GM04504 (cell line): ENCODE measurements around the gene DZIP3.
"Not testable (repeated sequence)": the region's sequence is repeated elsewhere in the genome, so short reads cannot be mapped to it uniquely, and the experiment has no call there.

Source experiments
- DNase-seq: peaks from one replicate; pipeline ENCODE4 v3.0.0-alpha.2; 2012; ENCODE audit warnings: low read depth

Gene DZIP3

GRCh38 chr3:108602249-108602934 is 12.9 kb downstream of the DZIP3 start:
- DNase-seq: no peak

DNA sequence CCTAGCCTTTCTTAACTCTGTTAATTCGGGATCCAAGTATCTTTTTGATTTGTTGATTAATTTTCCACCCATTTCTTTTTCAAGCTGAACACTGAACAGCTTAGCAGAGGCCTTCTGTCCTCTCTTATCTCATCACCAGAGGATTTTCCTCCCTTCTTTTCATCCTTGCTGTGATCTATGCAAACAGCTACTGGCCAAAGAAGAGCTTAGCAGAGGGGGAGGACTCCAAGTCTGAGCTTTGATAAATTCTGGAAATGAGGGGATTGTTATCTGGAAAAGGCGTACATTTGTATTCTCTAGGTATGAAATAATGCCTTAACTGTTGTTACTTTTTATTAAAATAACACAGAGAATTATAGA is 13.4 kb downstream of the DZIP3 start:
- no peak for DNase-seq

DNA sequence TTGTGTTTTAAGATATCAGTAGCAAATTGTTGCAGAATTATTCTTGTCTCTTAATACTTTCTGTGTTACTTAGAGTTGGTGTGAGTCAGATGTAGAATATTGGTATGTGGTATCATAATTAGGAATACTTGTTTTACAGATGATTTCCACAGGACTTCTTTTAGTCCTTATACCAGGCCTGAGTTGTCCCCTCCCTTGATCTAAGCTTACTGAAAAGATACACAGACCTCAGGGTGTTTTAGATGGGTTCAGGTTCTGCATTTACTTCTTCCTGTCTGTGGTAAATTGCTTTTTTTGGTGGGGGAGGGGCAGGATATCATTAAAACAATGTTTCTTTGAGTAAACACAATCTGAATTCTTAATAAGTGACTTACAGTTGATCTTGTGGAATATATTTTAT is 14.2 kb downstream of the DZIP3 start:
- DNase-seq: no peak

GRCh38 chr3:108605028-108605427 is 15.5 kb downstream of the DZIP3 start:
- no peak for DNase-seq

GRCh38 chr3:108605491-108605890 is 16.0 kb downstream of the DZIP3 start:
- DNase-seq: no peak

- DNase-seq: no peak
Observed at GRCh38 chr3:108608750-108609149, 19.2 kb downstream of the DZIP3 start.

DNA sequence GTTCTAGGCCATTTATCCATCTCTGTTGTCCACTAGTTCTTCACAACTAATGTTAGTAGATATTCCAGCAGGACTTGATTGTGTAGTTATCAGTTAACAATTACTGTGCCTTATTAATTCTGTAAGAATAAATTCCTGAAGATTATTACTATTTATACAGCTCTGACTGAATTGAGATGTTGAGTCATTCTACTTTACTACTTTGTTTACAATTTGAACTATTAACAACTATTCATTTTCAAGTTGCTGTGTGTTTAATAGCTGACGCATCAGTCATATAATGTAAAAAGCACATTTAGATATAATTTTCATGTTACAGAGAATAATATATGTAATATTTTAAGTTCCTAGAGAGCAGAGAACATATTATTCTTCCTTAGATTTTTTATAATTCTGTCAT is 21.1 kb downstream of the DZIP3 start:
- no peak for DNase-seq

GRCh38 chr3:108616090-108616489 is 26.6 kb downstream of the DZIP3 start:
- DNase-seq: not testable (repeated sequence)

GRCh38 chr3:108620250-108620649 is 30.7 kb downstream of the DZIP3 start:
- DNase-seq: no peak

DNA sequence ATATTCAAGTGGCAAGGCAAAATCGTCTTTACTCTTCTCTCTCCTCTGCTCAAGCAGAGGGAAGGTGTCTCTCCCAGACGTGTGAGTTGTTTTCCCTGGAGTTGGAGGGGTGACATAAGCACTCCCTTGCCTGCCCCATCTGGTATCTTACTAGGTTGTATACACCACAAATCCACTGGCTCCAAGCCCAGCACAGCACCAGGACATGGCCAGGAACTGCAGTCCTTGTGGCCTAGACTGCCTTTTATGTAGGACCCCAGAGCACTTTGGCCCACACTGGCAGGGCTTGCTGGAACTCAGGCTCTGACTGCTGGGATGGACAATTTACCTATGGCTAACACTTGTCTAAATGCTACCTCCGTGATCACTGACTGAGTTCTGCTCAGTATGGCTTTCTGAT is 34.0 kb downstream of the DZIP3 start:
- no peak for DNase-seq

GRCh38 chr3:108629974-108630373 is 40.5 kb downstream of the DZIP3 start:
- no peak for DNase-seq

GRCh38 chr3:108642526-108642925 is 53.0 kb downstream of the DZIP3 start:
- no peak for DNase-seq

GRCh38 chr3:108645364-108645763 is 55.8 kb downstream of the DZIP3 start:
- no peak for DNase-seq

DNA sequence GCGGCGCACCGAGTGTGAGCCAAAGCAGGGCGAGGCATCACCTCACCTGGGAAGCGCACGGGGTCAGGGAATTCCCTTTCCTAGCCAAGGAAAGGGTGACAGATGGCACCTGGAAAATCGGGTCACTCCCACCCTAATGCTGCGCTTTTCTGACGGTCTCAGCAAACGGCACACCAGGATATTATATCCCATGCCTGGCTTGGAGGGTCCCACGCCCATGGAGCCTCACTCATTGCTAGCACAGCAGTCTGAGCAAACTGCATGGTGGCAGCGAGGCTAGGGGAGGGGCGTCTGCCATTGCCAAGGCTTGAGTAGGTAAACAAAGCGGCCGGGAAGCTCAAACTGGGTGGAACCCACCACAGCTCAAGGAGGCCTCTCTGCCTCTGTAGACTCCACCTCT is 66.1 kb downstream of the DZIP3 start:
- DNase-seq: not testable (repeated sequence)

DNA sequence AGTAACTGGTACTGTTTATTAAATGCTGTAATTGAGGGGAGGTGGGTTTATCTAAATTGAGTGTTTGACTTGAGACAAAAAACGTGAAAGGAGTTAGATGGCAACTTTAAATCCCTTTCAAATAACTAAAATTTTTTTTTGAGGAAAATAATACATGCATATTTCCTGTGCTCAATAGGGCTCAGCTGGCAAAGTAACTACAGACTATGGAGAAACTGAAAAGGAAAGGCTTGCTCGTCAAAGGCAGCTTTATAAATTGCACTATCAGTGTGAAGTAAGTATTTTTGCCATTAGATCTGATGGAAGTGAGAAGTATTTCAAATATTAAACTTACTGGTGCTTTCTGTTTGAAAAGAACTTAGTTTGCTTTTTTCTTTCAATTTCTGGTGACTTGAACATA is 72.2 kb downstream of the DZIP3 start:
- no peak for DNase-seq

- peak; percentile 54 for DNase-seq
Observed at GRCh38 chr3:108662142-108662738, 72.7 kb downstream of the DZIP3 start.

DNA sequence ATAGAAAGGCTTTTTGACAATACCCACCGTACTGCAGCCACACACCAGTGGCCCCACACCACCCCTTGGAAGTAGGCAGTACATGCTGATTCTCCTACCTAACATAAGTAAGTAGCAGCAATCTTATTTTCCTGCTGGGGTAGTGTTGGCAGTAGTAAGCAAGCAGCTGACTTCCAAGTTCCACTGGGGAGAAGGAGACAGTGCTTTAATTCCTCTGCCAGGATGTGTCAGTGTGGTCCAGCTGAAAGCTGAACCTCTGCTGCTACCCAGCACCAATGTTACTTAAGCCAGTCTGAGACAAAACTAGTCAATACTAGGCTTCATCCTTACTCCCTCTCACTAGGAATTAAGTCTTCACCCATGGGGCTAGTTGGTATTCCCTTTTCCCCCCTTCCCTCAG is 74.7 kb downstream of the DZIP3 start:
- DNase-seq: no peak

DNA sequence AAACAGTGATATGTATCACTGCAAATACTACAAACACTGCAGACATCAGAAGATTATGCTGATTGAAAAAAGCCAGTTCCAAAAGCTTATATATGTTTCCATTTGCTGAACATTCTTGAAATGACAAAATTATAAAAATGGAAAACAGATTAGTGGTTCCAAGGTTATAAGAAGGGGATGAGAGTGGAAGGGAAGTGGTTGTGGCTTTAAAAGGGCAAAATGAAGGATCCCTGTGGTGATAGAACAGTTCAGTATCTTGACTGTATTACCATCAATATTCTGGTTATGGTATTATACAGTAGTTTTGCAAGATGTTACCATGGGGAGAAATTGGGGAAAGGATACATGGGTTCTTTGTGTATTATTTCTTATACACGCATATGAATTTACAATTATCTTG is 77.8 kb downstream of the DZIP3 start:
- no peak for DNase-seq

- DNase-seq: no peak
Observed at GRCh38 chr3:108669208-108669607, 79.7 kb downstream of the DZIP3 start.

- DNase-seq: no peak
Observed at GRCh38 chr3:108672701-108673100, 83.2 kb downstream of the DZIP3 start.

GRCh38 chr3:108673988-108674661 is 84.6 kb downstream of the DZIP3 start:
- DNase-seq: no peak

- DNase-seq: no peak
Observed at GRCh38 chr3:108677811-108678210, 88.3 kb downstream of the DZIP3 start.

- not testable (repeated sequence) for DNase-seq
Observed at GRCh38 chr3:108692286-108692685, 102.8 kb downstream of the DZIP3 start.

GRCh38 chr3:108698461-108698860 is 108.9 kb downstream of the DZIP3 start:
- DNase-seq: no peak
